GM23338 (cell line): Measurements from ENCODE around the gene TRIM67. TPM values are rescaled to one million over a fixed set of nuclear protein-coding genes. Genes with fewer than 3 reads are reported as not detected.

Source experiments
- ATAC-seq: fragments of 200-7000 bp; cut with Tn5 transposase; 3 replicates; pipeline ENCODE4 v1.9.1; 2020
- DNase-seq: peaks from one replicate; pipeline ENCODE4 v3.0.0-alpha.2; 2015; ENCODE audit warnings: low spot score
- H2AFZ ChIP-seq: fragments of 200-600 bp; sonication (generic); 2 replicates; pipeline ENCODE4 v1.8.0; 2016; ENCODE audit warnings: antibody characterized with exemption, mild to moderate bottlenecking, moderate library complexity
- H3F3A ChIP-seq: fragments of 200-600 bp; sonication (generic); replicated peaks from 2 replicates; pipeline ENCODE4 v1.8.0; 2017; ENCODE audit warnings: antibody characterized with exemption, mixed run types, low read depth
- H3K27ac ChIP-seq: fragments of 200-600 bp; sonication (generic); 2 replicates; pipeline ENCODE4 v1.6.1; 2016; ENCODE audit warnings: low read depth
- H3K27me3 ChIP-seq: fragments of 200-600 bp; sonication (generic); 2 replicates; pipeline ENCODE4 v1.8.0; 2016; ENCODE audit warnings: mild to moderate bottlenecking, mixed run types, moderate library complexity; ENCODE audit not compliant: insufficient read depth
- H3K36me3 ChIP-seq: fragments of 200-600 bp; sonication (generic); 2 replicates; pipeline ENCODE4 v1.8.0; 2016; ENCODE audit warnings: mild to moderate bottlenecking; ENCODE audit not compliant: insufficient read depth
- H3K4me1 ChIP-seq: fragments of 200-600 bp; sonication (generic); 2 replicates; pipeline ENCODE4 v1.8.0; 2016; ENCODE audit warnings: mild to moderate bottlenecking, moderate library complexity; ENCODE audit not compliant: insufficient read depth
- H3K4me2 ChIP-seq: fragments of 200-600 bp; sonication (generic); 2 replicates; pipeline ENCODE4 v1.7.1; 2017; ENCODE audit warnings: mixed run types
- H3K4me3 ChIP-seq: fragments of 200-600 bp; sonication (generic); 2 replicates; pipeline ENCODE4 v1.6.1; 2016; ENCODE audit warnings: mixed run types
- H3K79me2 ChIP-seq: fragments of 200-600 bp; sonication (generic); replicated peaks from 2 replicates; pipeline ENCODE4 v1.8.0; 2017; ENCODE audit warnings: mild to moderate bottlenecking; ENCODE audit not compliant: insufficient read depth
- H3K9me2 ChIP-seq: fragments of 200-600 bp; sonication (generic); 2 replicates; pipeline ENCODE4 v1.8.0; 2017; ENCODE audit not compliant: insufficient read depth
- H4K20me1 ChIP-seq: fragments of 200-600 bp; sonication (generic); replicated peaks from 2 replicates; pipeline ENCODE4 v1.8.0; 2017; ENCODE audit warnings: mild to moderate bottlenecking; ENCODE audit not compliant: insufficient read depth
- H3K27ac Mint-ChIP-seq: 2 replicates; pipeline ENCODE4 v1.8.0; 2020; ENCODE audit warnings: inconsistent platforms, mild to moderate bottlenecking, moderate library complexity, mixed read lengths
- H3K27me3 Mint-ChIP-seq: 3 replicates; pipeline ENCODE4 v1.8.0; 2022; ENCODE audit warnings: low read depth, mild to moderate bottlenecking, moderate library complexity, mixed read lengths, inconsistent platforms; ENCODE audit not compliant: insufficient read depth, poor library complexity
- H3K36me3 Mint-ChIP-seq: 3 replicates; pipeline ENCODE4 v1.8.0; 2021; ENCODE audit warnings: low read depth, mild to moderate bottlenecking, inconsistent platforms, moderate library complexity, mixed read lengths
- H3K4me1 Mint-ChIP-seq: 3 replicates; pipeline ENCODE4 v1.8.0; 2020; ENCODE audit warnings: mild to moderate bottlenecking, inconsistent platforms, mixed read lengths
- H3K4me3 Mint-ChIP-seq: 3 replicates; pipeline ENCODE4 v1.8.0; 2021; ENCODE audit warnings: moderate library complexity, mild to moderate bottlenecking, inconsistent platforms, mixed read lengths
- H3K9me3 Mint-ChIP-seq: 3 replicates; pipeline ENCODE4 v1.8.0; 2020; ENCODE audit warnings: moderate library complexity, mild to moderate bottlenecking, inconsistent platforms, mixed read lengths
- CREB1 ChIP-seq: fragments of 250-450 bp; sonication (Bioruptor Pico); IDR thresholded peaks from 2 replicates; pipeline ENCODE4 v1.5.0; 2020; ENCODE audit warnings: low read depth, mild to moderate bottlenecking, moderate library complexity
- CTCF ChIP-seq, 2 experiments: fragments of 200-600 bp in 1 of 2; sonication (generic) in 1 of 2; conservative IDR thresholded peaks; 2 replicates each; pipeline versions ENCODE4 v1.5.1 to v1.6.1; 2016 to 2017; ENCODE audit warnings: antibody characterized with exemption in 2 of 2, low read depth in 2 of 2, mild to moderate bottlenecking in 2 of 2, moderate library complexity in 1 of 2
- EZH2phosphoT487 ChIP-seq: fragments of 200-600 bp; sonication (generic); IDR thresholded peaks from one replicate; pipeline ENCODE4 v1.8.1; 2018; ENCODE audit warnings: antibody characterized with exemption; ENCODE audit not compliant: unreplicated experiment
- JUNB ChIP-seq: IDR thresholded peaks from one replicate; pipeline ENCODE4 v1.6.1; 2016; ENCODE audit warnings: antibody characterized with exemption; ENCODE audit not compliant: unreplicated experiment
- NANOG ChIP-seq: IDR thresholded peaks from 2 replicates; pipeline ENCODE4 v1.6.1; 2016; ENCODE audit warnings: antibody characterized with exemption, borderline replicate concordance
- POLR2AphosphoS5 ChIP-seq: IDR thresholded peaks from 2 replicates; pipeline ENCODE4 v1.6.1; 2016; ENCODE audit warnings: antibody characterized with exemption, low read depth
- REST ChIP-seq: IDR thresholded peaks from one replicate; pipeline ENCODE4 v1.6.1; 2018; ENCODE audit warnings: antibody characterized with exemption; ENCODE audit not compliant: unreplicated experiment
- STAT1 ChIP-seq: IDR thresholded peaks from one replicate; pipeline ENCODE4 v1.6.1; 2016; ENCODE audit warnings: antibody characterized with exemption; ENCODE audit not compliant: unreplicated experiment
- ZNF114 ChIP-seq: fragments of 250-450 bp; sonication (Bioruptor Pico); IDR thresholded peaks from 2 replicates; pipeline ENCODE4 v1.5.0; 2020; ENCODE audit warnings: mild to moderate bottlenecking, moderate library complexity
- ZNF331 ChIP-seq: fragments of 250-450 bp; sonication (Bioruptor Pico); IDR thresholded peaks from 2 replicates; pipeline ENCODE4 v1.5.0; 2020; ENCODE audit warnings: low read depth, mild to moderate bottlenecking, moderate library complexity
- ZNF462 ChIP-seq: fragments of 250-450 bp; sonication (Bioruptor Pico); IDR thresholded peaks from 2 replicates; pipeline ENCODE4 v1.5.0; 2020; ENCODE audit warnings: mild to moderate bottlenecking, moderate library complexity
- polyA plus RNA-seq: library from polyadenylated mRNA; unstranded; fragments of >200 nt; fragmentation: Nextera tagmentation; extraction: Ambion mirVana; gene quantifications from 2 replicates; pipeline ENCODE4 v1.2.1, GENCODE V29; 2016
- total RNA-seq: library from RNA; depleted of rRNA; stranded (reverse); fragments of >200 nt; shearing (Covaris generic); gene quantifications from 2 replicates; pipeline ENCODE4 v1.2.3, GENCODE V29; 2014

The TRIM67 gene
- total and polyA plus RNA-seq, 2 experiments from 2014 or later: 0.03 TPM; not detected in 1

GRCh38 chr1:231153726-231154125 is 8.1 kb upstream of the TRIM67 start:
- no peaks in the 10 kb centered on the region for H3K4me1 ChIP-seq

GRCh38 chr1:231155808-231156207 is 6.0 kb upstream of the TRIM67 start:
- no peak overlapping the region for H3K4me3 ChIP-seq
- H3K79me2 ChIP-seq: no peaks in the 10 kb centered on the region
- peaks cover 7% of the 10 kb centered on the region; the same call in 1 of the 2 replicates for H4K20me1 ChIP-seq
- H3K36me3 Mint-ChIP-seq: peaks cover 11% of the 10 kb centered on the region
- DNase-seq (no peak), ATAC-seq (no peak)
- H3K4me1 Mint-ChIP-seq: no peaks in the 10 kb centered on the region
- H3K4me1 ChIP-seq: no peaks in the 10 kb centered on the region
- H3K9me3 Mint-ChIP-seq: peaks cover 27% of the 10 kb centered on the region
- H3F3A ChIP-seq: no peaks in the 10 kb centered on the region
- H3K27me3 Mint-ChIP-seq: peaks cover 27% of the 10 kb centered on the region
- H3K9me2 ChIP-seq: no peaks in the 10 kb centered on the region
- no peak overlapping the region for H3K4me2 ChIP-seq
- no peaks in the 10 kb centered on the region for H3K36me3 ChIP-seq
- H3K4me3 Mint-ChIP-seq: no peak overlapping the region
- peaks cover 46% of the 10 kb centered on the region for H3K27me3 ChIP-seq
- no peak overlapping the region for H2AFZ ChIP-seq
- H3K27ac ChIP-seq: no peak overlapping the region
- no peak overlapping the region for H3K27ac Mint-ChIP-seq
- no peak for TF ChIP-seq ZNF462 (CRISPR knock-in tag)
- no peak for TF ChIP-seq STAT1
- no peak for TF ChIP-seq CTCF (conservative IDR thresholded peaks at IDR 0.05; ENCODE audit: low read depth in 2 of 2)
- no peak for TF ChIP-seq ZNF114
- TF ChIP-seq JUNB: no peak
- no peak for TF ChIP-seq EZH2phosphoT487
- no peak for TF ChIP-seq NANOG
- TF ChIP-seq POLR2AphosphoS5: no peak
- no peak for TF ChIP-seq REST
- TF ChIP-seq ZNF331: no peak
- no peak for TF ChIP-seq CREB1 (CRISPR knock-in tag)

More at GRCh38 chr1:231153726-231154125, 8.1 kb upstream of the TRIM67 start:
- Mint-ChIP-seq H3K27ac (no peak overlapping the region), H3K4me3 (no peak overlapping the region), H3K4me1 (no peaks in the 10 kb centered on the region), H3K36me3 (peaks cover 11% of the 10 kb centered on the region), H3K9me3 (peaks cover 33% of the 10 kb centered on the region), H3K27me3 (peaks cover 10% of the 10 kb centered on the region)
- Histone ChIP-seq H3K79me2 (no peaks in the 10 kb centered on the region), H3F3A (no peaks in the 10 kb centered on the region), H3K9me2 (no peaks in the 10 kb centered on the region), H4K20me1 (no peaks in the 10 kb centered on the region), H3K4me2 (no peak overlapping the region), H3K36me3 (no peaks in the 10 kb centered on the region), H3K27me3 (peaks cover 25% of the 10 kb centered on the region), H2AFZ (no peak overlapping the region), H3K4me3 (no peak overlapping the region), H3K27ac (no peak overlapping the region)
- ATAC-seq (no peak), DNase-seq (no peak)
- no peak for TF ChIP-seq CREB1 (CRISPR knock-in tag)
